GM12878 (cell line): Measurements from ENCODE around the gene PHACTR1. TPM values are rescaled to one million over a fixed set of nuclear protein-coding genes. Genes with fewer than 3 reads are reported as not detected.

ENCODE experiments used
- ATAC-seq: fragments of 200-7000 bp; cut with Tn5 transposase; 3 replicates; pipeline ENCODE4 v1.9.1; 2020; ENCODE audit warnings: mild to moderate bottlenecking, moderate library complexity
- BruUV-seq: library from RNA; stranded (reverse); fragments of 400-500 nt; replicated peaks from 2 replicates; lab custom pipeline; 2021; lab: Mats Ljungman, UMichigan
- CTCF ChIA-PET: fragments of 300-600 bp; sonication (Branson Sonifier 250); formaldehyde crosslinking; extraction: SDS; loops from one replicate; lab custom pipeline; 2021; ENCODE audit warnings: inconsistent platforms; lab: Yijun Ruan, JAX
- POLR2A ChIA-PET: fragments of 350-600 bp; formaldehyde crosslinking; extraction: SDS; loops from one replicate; lab custom pipeline; 2021; ENCODE audit warnings: inconsistent platforms; lab: Charles Lee
- RAD21 ChIA-PET: fragments of 300-600 bp; sonication (Branson Sonifier 250); formaldehyde crosslinking; loops from one replicate; lab custom pipeline; 2023; ENCODE audit warnings: antibody characterized with exemption; ENCODE audit not compliant: unreplicated experiment; lab: Charles Lee
- SMC1A ChIA-PET: fragments of 300-600 bp; sonication (Branson Sonifier 250); formaldehyde crosslinking; loops from one replicate; lab custom pipeline; 2023; ENCODE audit not compliant: unreplicated experiment, uncharacterized antibody; lab: Charles Lee
- DNase-seq: peaks from one replicate; pipeline ENCODE4 v3.0.0-alpha.2; 2011; ENCODE audit warnings: low read depth, low spot score
- FAIRE-seq: peaks from 3 replicates; lab custom pipeline; 2011; peaks lifted over from hg19 to GRCh38; lab: Jason Lieb, UNC
- H2AFZ ChIP-seq: 2 replicates; pipeline ENCODE4 v1.6.0; 2011; ENCODE audit warnings: low read depth, low read length, control low read depth; ENCODE audit not compliant: control insufficient read depth
- H3K27ac ChIP-seq: 2 replicates; pipeline ENCODE4 v1.5.1; 2011; ENCODE audit warnings: control low read depth; ENCODE audit not compliant: control insufficient read depth, insufficient read depth
- H3K27me3 ChIP-seq, 2 experiments: replicated peaks in 1 of 2; 2 replicates each; pipeline versions ENCODE4 v1.6.0 to v1.6.1; 2011; ENCODE audit warnings: low read length in 1 of 2; ENCODE audit not compliant: control insufficient read depth in 2 of 2, insufficient read depth in 2 of 2
- H3K36me3 ChIP-seq, 2 experiments: 2 replicates each; pipeline ENCODE4 v1.5.1; 2011; ENCODE audit warnings: low read length in 1 of 2; ENCODE audit not compliant: control insufficient read depth in 2 of 2, insufficient read depth in 2 of 2
- H3K4me1 ChIP-seq: 2 replicates; pipeline ENCODE4 v1.6.1; 2011; ENCODE audit warnings: mild to moderate bottlenecking, low read length, moderate library complexity, mixed read lengths; ENCODE audit not compliant: control insufficient read depth, insufficient read depth
- H3K4me2 ChIP-seq: 2 replicates; pipeline ENCODE4 v1.6.0; 2011; ENCODE audit warnings: control low read depth; ENCODE audit not compliant: control insufficient read depth, insufficient read depth
- H3K4me3 ChIP-seq: fragments of 200-600 bp; sonication (generic); 2 replicates; pipeline ENCODE4 v1.5.1; 2016
- H3K79me2 ChIP-seq: 2 replicates; pipeline ENCODE4 v1.6.0; 2011; ENCODE audit warnings: low read length; ENCODE audit not compliant: control insufficient read depth, insufficient read depth
- H3K9ac ChIP-seq: 2 replicates; pipeline ENCODE4 v1.8.0; 2011; ENCODE audit warnings: low read length, control low read depth, mixed read lengths; ENCODE audit not compliant: control insufficient read depth, insufficient read depth
- H3K9me3 ChIP-seq: replicated peaks from 3 replicates; pipeline ENCODE4 v1.5.1; 2011; ENCODE audit warnings: mild to moderate bottlenecking, low read length; ENCODE audit not compliant: control insufficient read depth, insufficient read depth
- H4K20me1 ChIP-seq: 2 replicates; pipeline ENCODE4 v1.6.0; 2011; ENCODE audit not compliant: control insufficient read depth, insufficient read depth
- RCOR1 ChIP-seq: conservative IDR thresholded peaks from 2 replicates; pipeline ENCODE4 v1.6.1; 2012; ENCODE audit warnings: low read depth, low read length, improper control_type of control experiment
- RFX5 ChIP-seq: IDR thresholded peaks from 2 replicates; pipeline ENCODE4 v1.6.1; 2011; ENCODE audit warnings: low read depth, low read length, improper control_type of control experiment
- SPI1 ChIP-seq: IDR thresholded peaks from 2 replicates; pipeline ENCODE4 v1.6.1; 2011; ENCODE audit warnings: low read depth, mild to moderate bottlenecking, low read length, moderate library complexity, borderline replicate concordance; ENCODE audit not compliant: insufficient read depth
- ZNF384 ChIP-seq: IDR thresholded peaks from 2 replicates; pipeline ENCODE4 v1.6.1; 2012; ENCODE audit warnings: low read depth, mild to moderate bottlenecking, low read length, improper control_type of control experiment, borderline replicate concordance
- WGBS: methylation state at CpG from one replicate; pipeline ENCODE4 v1.1.6; 2016; ENCODE audit warnings: low lambda C conversion rate; ENCODE audit not compliant: insufficient replicate concordance, insufficient coverage; ENCODE audit errors: missing lambda C conversion rate; 5-methylcytosine and 5-hydroxymethylcytosine counted together
- in situ Hi-C: fragments of 300-500 bp; cut with MboI; formaldehyde crosslinking; loops from 9 replicates; pipeline ENCODE4 v1.14.3; 2018; ENCODE audit warnings: mixed read lengths
- intact Hi-C: fragments of 100-400 bp; cut with micrococcal nuclease; formaldehyde crosslinking; loops from one replicate; pipeline ENCODE4 v1.14.2; 2022; ENCODE audit not compliant: unreplicated experiment
- polyA plus RNA-seq, 11 experiments: library from polyadenylated mRNA; depleted of rRNA in 4 of 11; unstranded in 6 of 11; stranded (reverse) in 5 of 11; fragments of >200 nt; fragmentation: Nextera tagmentation in 4 of 11; fragmentation: Illumina TruSeq in 1 of 11; extraction: Ambion mirVana in 4 of 11; extraction: Trizol in 1 of 11; gene quantifications; 1 replicate in 1 of 11; 2 replicates in 10 of 11; pipeline versions ENCODE4 v1.2.1 to v1.2.3, GENCODE V29; 2011 to 2016; ENCODE audit warnings: inconsistent platforms in 2 of 11, missing spikeins in 2 of 11, low read depth in 1 of 11
- total RNA-seq, 4 experiments: library from RNA; depleted of rRNA in 3 of 4; stranded (reverse); fragments of >200 nt in 3 of 4; fragmentation: Illumina TruSeq in 1 of 4; extraction: Trizol in 1 of 4; gene quantifications; 2 replicates each; pipeline versions ENCODE4 v1.2.1 to v1.2.3, GENCODE V29; 2013 to 2021
- TF ChIP-seq, protein P1 (sequence below): fragments of 450-650 bp; IDR thresholded peaks from 2 replicates; pipeline ENCODE4 v1.6.1; 2016; ENCODE audit warnings: mild to moderate bottlenecking

Gene PHACTR1
- total and polyA plus RNA-seq, 10 of the 15 experiments (the other 5 are each of a cell fraction or from before 2014, with no cell fraction given): 34.2 to 94.6 (median 62.3) TPM

DNA sequence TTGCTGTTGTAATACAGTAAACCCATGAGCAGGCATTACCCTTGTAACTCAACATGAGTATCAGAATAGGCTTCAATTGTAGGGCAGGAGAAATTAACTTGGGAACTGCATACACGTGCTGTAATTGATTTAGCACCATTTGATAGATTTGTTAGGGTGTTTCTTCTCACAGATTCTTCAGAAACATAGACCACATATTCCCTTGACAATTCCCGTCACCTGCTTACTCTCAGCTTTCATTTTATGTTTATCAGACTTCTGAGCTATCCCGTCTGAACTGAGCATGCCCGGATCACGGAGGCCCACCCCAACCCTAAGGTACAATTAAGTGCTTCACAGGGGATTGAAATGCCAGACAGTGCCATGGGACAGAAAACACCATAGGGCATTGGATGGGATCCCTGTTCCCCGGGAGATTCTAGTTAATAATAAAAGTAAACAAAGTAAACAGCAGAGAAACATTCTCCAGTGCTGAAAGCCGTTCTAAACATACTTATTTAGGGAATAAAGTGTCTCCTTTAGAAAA, 179.7 kb downstream of the PHACTR1 start:
- H3K9me3 ChIP-seq: peaks cover 2% of the 10 kb centered on the region
- BruUV-seq: no TSS peak
- in situ Hi-C loops (loop anchor here (10.0 kb wide), 1 partner anchor 1311 kb away; no protein-coding TSS in a partner anchor), intact Hi-C loops (no loop called here)
- no peak overlapping the region for H3K27ac ChIP-seq
- ChIA-PET POLR2A (no interaction called here), RAD21 (no interaction called here), SMC1A (interaction anchor here (1.0 to 1.2 kb wide), 3 partner anchors 62 to 391 kb away, joined by 3 read pairs; no protein-coding TSS in a partner anchor), CTCF (interaction anchor here (0.6 kb wide), 1 partner anchor 210 kb away, joined by 3 read pairs; no protein-coding TSS in a partner anchor)
- no peak for FAIRE-seq
- H3K4me2 ChIP-seq: no peak overlapping the region
- no peak for DNase-seq
- TF ChIP-seq ZNF384: no peak
- no peak for TF ChIP-seq RCOR1
- no peak for TF ChIP-seq SPI1
- peaks cover 0 to 3% of the 10 kb centered on the region in 2 experiments; a peak in 3 of 4 replicates for H3K27me3 ChIP-seq
- H3K36me3 ChIP-seq: no peaks in the 10 kb centered on the region
- H3K79me2 ChIP-seq: no peaks in the 10 kb centered on the region
- H2AFZ ChIP-seq: no peak overlapping the region
- H3K4me3 ChIP-seq: no peak overlapping the region
- WGBS: 19% methylated on average over 7 of the region's 7 CpGs
- ATAC-seq: no peak
- no peaks in the 10 kb centered on the region for H3K4me1 ChIP-seq
- H4K20me1 ChIP-seq: no peaks in the 10 kb centered on the region
- H3K9ac ChIP-seq: no peak overlapping the region

DNA sequence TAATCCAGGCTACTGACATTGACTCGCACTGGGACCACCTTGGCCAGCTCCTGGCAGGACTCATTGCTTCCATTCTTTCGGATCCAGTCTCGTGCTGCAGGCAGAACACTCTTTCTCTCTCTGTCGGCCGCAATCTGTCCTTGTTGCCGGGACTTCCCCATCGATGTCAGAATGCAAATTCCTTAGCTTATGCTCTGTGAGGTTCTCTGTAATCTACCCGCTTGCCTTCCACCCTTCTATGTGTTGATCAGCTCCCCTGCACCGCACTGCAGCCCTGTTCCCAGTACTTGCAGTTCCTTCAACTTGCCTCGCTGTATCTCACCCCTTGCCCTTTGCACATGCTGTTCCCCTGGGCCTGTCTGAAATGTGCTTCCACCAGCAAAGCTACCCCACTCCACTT, 182.0 kb downstream of the PHACTR1 start:
- no peak for FAIRE-seq
- Histone ChIP-seq H3K36me3 (no peaks in the 10 kb centered on the region), H2AFZ (no peak overlapping the region), H3K4me3 (no peak overlapping the region), H3K79me2 (no peaks in the 10 kb centered on the region), H3K9me3 (no peaks in the 10 kb centered on the region), H4K20me1 (no peaks in the 10 kb centered on the region), H3K27ac (no peak overlapping the region), H3K4me1 (no peaks in the 10 kb centered on the region), H3K4me2 (no peak overlapping the region), H3K27me3 (peaks cover 0 to 6% of the 10 kb centered on the region in 2 experiments), H3K9ac (no peak overlapping the region)
- ChIA-PET CTCF (no interaction called here), RAD21 (no interaction called here), SMC1A (interaction anchor here (0.6 kb wide), 2 partner anchors 291 to 538 kb away, joined by 3 read pairs; no protein-coding TSS in a partner anchor), POLR2A (no interaction called here)
- intact Hi-C loops: no loop called here
- 10% methylated on average over 10 of the region's 10 CpGs for WGBS
- DNase-seq: no peak
- TF ChIP-seq RFX5: no peak
- TF ChIP-seq, protein P1, sequence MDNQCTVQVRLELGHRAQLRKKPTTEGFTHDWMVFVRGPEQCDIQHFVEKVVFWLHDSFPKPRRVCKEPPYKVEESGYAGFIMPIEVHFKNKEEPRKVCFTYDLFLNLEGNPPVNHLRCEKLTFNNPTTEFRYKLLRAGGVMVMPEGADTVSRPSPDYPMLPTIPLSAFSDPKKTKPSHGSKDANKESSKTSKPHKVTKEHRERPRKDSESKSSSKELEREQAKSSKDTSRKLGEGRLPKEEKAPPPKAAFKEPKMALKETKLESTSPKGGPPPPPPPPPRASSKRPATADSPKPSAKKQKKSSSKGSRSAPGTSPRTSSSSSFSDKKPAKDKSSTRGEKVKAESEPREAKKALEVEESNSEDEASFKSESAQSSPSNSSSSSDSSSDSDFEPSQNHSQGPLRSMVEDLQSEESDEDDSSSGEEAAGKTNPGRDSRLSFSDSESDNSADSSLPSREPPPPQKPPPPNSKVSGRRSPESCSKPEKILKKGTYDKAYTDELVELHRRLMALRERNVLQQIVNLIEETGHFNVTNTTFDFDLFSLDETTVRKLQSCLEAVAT: 0 out of 2 replicates have a peak, but pooled peaks have one; percentile 66
- peak; percentile 22; the same call in 2 of the 3 replicates for ATAC-seq
- in situ Hi-C loops: loop anchor here (10.0 kb wide), 1 partner anchor 1314 kb away; no protein-coding TSS in a partner anchor
- no TSS peak for BruUV-seq
